GM21367 (cell line): Measurements from ENCODE around the gene RXRB.
"Not testable (repeated sequence)": the region's sequence is repeated elsewhere in the genome, so short reads cannot be mapped to it uniquely, and the experiment has no call there.

Experiments used
- ATAC-seq: cut with Tn5 transposase; IDR thresholded peaks from one replicate; pipeline ENCODE4 v1.9.1; 2021; ENCODE audit not compliant: unreplicated experiment

Gene RXRB

GRCh38 chr6:33200219-33201146, at the start of gene RXRB, which contains the start of gene SLC39A7:
Gene RXRB (minus strand): TSS chr6:33200665. CDS start chr6:33200476, 189 bp downstream.
Gene SLC39A7 (plus strand): TSS chr6:33200867. CDS start chr6:33201246, 379 bp downstream.
- ATAC-seq, result no peak

- no peak for ATAC-seq
Observed at GRCh38 chr6:33249732-33250630, 49.5 kb upstream of the RXRB start.

GRCh38 chr6:33248932-33249731, 48.7 kb upstream of the RXRB start:
- peak; percentile 79 for ATAC-seq

GRCh38 chr6:33248643-33248931, 48.1 kb upstream of the RXRB start:
- ATAC-seq, result no peak

- peak; percentile 42 for ATAC-seq
Observed at GRCh38 chr6:33247977-33248642, 47.6 kb upstream of the RXRB start.

GRCh38 chr6:33243476-33243875, 43.0 kb upstream of the RXRB start:
- no peak for ATAC-seq

- ATAC-seq, result no peak
Observed at GRCh38 chr6:33241968-33242367, 41.5 kb upstream of the RXRB start.

- no peak for ATAC-seq
Observed at GRCh38 chr6:33237741-33238140, 37.3 kb upstream of the RXRB start.

GRCh38 chr6:33236852-33237251, 36.4 kb upstream of the RXRB start:
- ATAC-seq, result no peak

GRCh38 chr6:33236328-33236727, 35.9 kb upstream of the RXRB start:
- no peak for ATAC-seq

GRCh38 chr6:33235221-33235634, 34.8 kb upstream of the RXRB start:
- ATAC-seq, result no peak

GRCh38 chr6:33226503-33227120, 26.1 kb upstream of the RXRB start:
- ATAC-seq, result not testable (repeated sequence)

GRCh38 chr6:33217681-33218080, 17.2 kb upstream of the RXRB start:
- ATAC-seq, result no peak

- ATAC-seq, result no peak
Observed at GRCh38 chr6:33217246-33217645, 16.8 kb upstream of the RXRB start.

- ATAC-seq, result no peak
Observed at GRCh38 chr6:33216117-33216649, 15.7 kb upstream of the RXRB start.

GRCh38 chr6:33215271-33216116, 15.0 kb upstream of the RXRB start:
- no peak for ATAC-seq

- ATAC-seq, result no peak
Observed at GRCh38 chr6:33213989-33214335, 13.5 kb upstream of the RXRB start.

GRCh38 chr6:33213166-33213988, 12.9 kb upstream of the RXRB start:
- ATAC-seq, result no peak
